Osteocyte (in vitro differentiated cells): ENCODE results near the gene ZFYVE28. TPM values are rescaled to one million over a fixed set of nuclear protein-coding genes. Genes with fewer than 3 reads are reported as not detected.
A peak's percentile ranks its signal among the peaks of the same experiment; 100 is the strongest.

Experiments used
- DNase-seq: peaks from one replicate; pipeline ENCODE4 v3.0.0; 2021; ENCODE audit warnings: mixed read lengths; ENCODE audit not compliant: unreplicated experiment; ENCODE audit errors: extremely low spot score
- H3K27ac Mint-ChIP-seq: one replicate; pipeline ENCODE4 v1.8.0; 2021; ENCODE audit warnings: mild to moderate bottlenecking, mixed read lengths; ENCODE audit not compliant: unreplicated experiment
- H3K27me3 Mint-ChIP-seq: one replicate; pipeline ENCODE4 v1.8.0; 2021; ENCODE audit warnings: mixed read lengths; ENCODE audit not compliant: unreplicated experiment
- H3K36me3 Mint-ChIP-seq: one replicate; pipeline ENCODE4 v1.8.0; 2021; ENCODE audit warnings: mixed read lengths; ENCODE audit not compliant: unreplicated experiment
- H3K4me1 Mint-ChIP-seq: one replicate; pipeline ENCODE4 v1.8.0; 2021; ENCODE audit warnings: mixed read lengths; ENCODE audit not compliant: unreplicated experiment
- H3K4me3 Mint-ChIP-seq: one replicate; pipeline ENCODE4 v1.8.0; 2021; ENCODE audit warnings: mild to moderate bottlenecking, moderate library complexity, mixed read lengths; ENCODE audit not compliant: unreplicated experiment
- H3K9me3 Mint-ChIP-seq: one replicate; pipeline ENCODE4 v1.8.0; 2021; ENCODE audit warnings: mixed read lengths; ENCODE audit not compliant: unreplicated experiment
- total RNA-seq: library from RNA; stranded (reverse); gene quantifications from 2 replicates; pipeline ENCODE4 v1.2.1, GENCODE V29; 2021
- TF ChIP-seq, protein P1 (sequence below): fragments of 200-600 bp; sonication (generic); IDR thresholded peaks from 2 replicates; pipeline ENCODE4 v1.5.0; 2021; ENCODE audit warnings: antibody characterized with exemption, mild to moderate bottlenecking, moderate library complexity

ZFYVE28 gene
- total RNA-seq, 1 donor from 2014 or later: 3.4 TPM

DNA sequence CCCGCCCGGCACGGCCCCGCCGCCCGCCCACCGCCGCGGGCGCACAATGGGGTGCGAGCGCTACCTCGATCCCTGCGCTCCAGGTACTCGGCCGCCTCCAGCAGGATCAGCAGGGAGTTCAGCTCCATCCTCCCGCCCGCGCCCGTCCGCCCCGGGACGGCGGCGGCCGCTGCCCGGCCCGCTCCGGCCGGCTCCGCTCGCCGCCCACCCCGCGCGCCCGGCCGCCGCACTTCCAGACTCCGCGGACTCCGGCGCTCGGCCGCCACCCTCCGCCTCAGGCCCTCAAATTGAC lies 156.6 kb downstream of the ZFYVE28 start, which contains the start of gene MXD4:
MXD4 (minus strand) TSS at position 257 of the 292 bp plus-strand sequence; CDS start at position 128, 129 bp downstream.
- Mint-ChIP-seq H3K27me3 (no peaks in the 10 kb centered on the region), H3K9me3 (no peaks in the 10 kb centered on the region), H3K27ac (peak within 1 kb of the TSS; percentile 59), H3K4me1 (peaks cover 13% of the 10 kb centered on the region), H3K4me3 (peak within 1 kb of the TSS; percentile 75), H3K36me3 (peaks cover 3% of the 10 kb centered on the region)
- DNase-seq: no peak
- TF ChIP-seq, protein P1, sequence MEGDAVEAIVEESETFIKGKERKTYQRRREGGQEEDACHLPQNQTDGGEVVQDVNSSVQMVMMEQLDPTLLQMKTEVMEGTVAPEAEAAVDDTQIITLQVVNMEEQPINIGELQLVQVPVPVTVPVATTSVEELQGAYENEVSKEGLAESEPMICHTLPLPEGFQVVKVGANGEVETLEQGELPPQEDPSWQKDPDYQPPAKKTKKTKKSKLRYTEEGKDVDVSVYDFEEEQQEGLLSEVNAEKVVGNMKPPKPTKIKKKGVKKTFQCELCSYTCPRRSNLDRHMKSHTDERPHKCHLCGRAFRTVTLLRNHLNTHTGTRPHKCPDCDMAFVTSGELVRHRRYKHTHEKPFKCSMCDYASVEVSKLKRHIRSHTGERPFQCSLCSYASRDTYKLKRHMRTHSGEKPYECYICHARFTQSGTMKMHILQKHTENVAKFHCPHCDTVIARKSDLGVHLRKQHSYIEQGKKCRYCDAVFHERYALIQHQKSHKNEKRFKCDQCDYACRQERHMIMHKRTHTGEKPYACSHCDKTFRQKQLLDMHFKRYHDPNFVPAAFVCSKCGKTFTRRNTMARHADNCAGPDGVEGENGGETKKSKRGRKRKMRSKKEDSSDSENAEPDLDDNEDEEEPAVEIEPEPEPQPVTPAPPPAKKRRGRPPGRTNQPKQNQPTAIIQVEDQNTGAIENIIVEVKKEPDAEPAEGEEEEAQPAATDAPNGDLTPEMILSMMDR: no peak

DNA sequence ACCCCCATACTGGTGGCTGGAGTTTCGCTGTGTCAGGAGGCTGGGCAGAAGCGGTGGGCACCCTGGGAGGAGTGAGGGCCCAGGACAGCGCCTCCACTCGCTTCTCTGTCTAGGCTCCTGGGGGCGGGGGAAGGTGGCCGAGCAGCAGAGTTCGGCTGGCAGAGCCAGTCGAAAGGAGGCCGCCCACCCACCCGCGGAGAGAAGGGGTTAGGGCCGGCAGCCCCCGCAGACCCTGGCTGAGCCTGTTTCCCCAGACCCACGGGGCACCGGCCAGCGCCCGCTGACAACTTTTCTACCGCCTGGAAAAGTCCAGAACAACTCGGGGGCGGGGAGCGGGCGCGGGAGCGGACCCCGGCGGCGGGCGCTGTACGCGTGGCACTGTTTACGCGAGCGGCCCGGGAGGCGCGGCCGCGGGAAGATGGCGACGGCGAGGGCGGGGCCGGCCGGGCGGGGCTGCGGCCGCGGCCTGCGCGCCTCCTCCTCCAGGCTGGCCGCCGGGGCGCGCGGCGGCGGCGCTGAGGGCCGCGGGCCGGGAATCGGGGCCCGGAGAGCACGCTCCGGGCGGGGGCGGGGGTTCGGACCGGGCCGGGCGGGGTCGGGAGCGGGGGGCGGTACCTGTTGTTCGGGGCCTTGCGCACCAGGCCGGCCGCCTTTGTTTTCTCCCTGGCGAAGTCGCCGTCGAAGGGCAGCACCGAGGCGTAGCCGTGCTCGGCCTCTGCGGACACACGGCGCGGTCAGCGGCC lies 157.2 kb downstream of the ZFYVE28 start:
- no peak for DNase-seq
- no peaks in the 10 kb centered on the region for H3K9me3 Mint-ChIP-seq
- peaks cover 4% of the 10 kb centered on the region for H3K36me3 Mint-ChIP-seq

DNA sequence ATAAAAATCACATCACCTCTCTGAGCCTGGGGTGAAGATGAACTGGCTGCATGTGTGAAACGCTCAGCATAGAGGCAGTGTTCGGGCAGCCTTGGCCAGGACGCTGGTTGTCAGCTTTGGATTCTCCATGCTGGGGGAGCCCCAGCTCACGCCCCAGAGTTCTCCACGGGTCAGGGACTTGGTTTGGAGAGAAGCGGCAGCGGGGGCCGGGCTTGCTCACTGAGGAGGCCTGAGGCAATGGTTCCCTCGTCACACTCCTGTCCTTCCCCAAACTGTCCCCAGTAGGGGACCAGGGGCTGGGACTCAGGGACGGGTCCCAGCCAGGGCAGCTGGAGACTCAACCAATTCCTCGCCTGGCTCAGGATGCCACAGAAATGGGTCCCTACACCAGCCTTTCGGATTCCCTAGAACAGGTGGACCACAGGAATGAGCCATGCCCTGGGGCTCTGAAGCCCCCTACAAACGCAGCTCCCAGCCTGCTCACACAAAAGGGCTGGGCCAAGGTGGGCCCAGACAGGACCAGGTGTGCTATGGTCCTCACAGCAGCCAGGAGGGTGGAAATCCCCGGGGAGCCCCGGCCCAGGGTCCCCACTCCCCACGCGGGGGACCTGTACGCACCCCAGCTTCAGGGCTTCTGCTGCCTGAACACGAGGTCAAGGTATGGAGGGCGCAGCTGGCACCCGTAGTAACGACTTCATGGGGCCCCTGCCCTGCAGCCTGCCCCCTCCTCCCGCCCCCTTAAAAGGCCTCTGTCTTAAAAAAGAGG lies 157.9 kb downstream of the ZFYVE28 start:
- H3K36me3 Mint-ChIP-seq: peaks cover 4% of the 10 kb centered on the region
- H3K27ac Mint-ChIP-seq: peak overlapping the region; percentile 7
- no peaks in the 10 kb centered on the region for H3K9me3 Mint-ChIP-seq
- peaks cover 14% of the 10 kb centered on the region for H3K4me1 Mint-ChIP-seq
- TF ChIP-seq, protein P1: no peak
- peak; percentile 84 for DNase-seq
- H3K27me3 Mint-ChIP-seq: no peaks in the 10 kb centered on the region
- H3K4me3 Mint-ChIP-seq: peak overlapping the region; percentile 75

More for the DNA sequence above, 157.2 kb downstream of the ZFYVE28 start:
- Mint-ChIP-seq H3K4me1 (peaks cover 14% of the 10 kb centered on the region), H3K27ac (peak overlapping the region; percentile 41), H3K27me3 (no peaks in the 10 kb centered on the region), H3K4me3 (peak overlapping the region; percentile 75)
- TF ChIP-seq, protein P1: no peak

DNA sequence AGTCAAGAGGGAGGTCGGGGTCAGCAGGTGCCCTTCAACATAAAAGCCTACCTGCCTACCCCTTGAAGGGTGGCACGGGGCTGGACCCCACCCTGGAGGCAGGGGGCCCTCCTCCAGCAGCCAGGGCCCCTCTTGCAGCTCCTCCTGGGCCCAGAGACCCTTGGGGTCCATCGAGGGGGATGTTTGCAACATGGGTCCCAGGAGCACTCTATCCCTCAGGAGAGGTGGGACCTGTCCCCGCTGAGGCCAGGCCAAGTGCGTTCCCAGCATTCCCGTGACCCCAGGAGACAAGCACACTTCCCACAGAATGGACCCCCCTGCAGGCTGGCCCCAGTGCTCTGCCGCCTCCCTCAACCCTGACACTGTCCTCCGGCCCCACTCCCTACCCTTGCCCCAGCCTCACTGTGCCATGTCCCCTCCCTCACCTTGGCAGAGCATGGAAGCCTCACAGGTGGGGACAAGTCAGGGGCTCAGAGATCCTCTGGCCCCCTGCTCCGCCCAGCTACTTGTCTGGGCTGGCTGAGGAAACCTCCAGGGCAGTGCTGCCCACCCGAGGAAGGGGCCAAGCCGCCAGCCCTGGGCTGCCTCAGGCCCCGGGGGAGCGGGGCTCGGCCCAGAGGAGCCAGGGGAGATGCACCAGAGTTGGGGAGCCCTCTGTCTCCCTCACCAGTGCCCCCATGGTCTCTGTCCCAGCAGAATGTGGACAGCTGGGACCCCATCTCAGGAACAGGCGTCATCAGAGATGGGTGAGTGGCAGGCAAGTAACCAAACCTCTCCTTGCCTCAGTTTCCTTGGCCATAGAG lies 158.7 kb downstream of the ZFYVE28 start:
- H3K9me3 Mint-ChIP-seq: no peaks in the 10 kb centered on the region
- TF ChIP-seq, protein P1: no peak
- peaks cover 4% of the 10 kb centered on the region for H3K36me3 Mint-ChIP-seq
- peak overlapping the region; percentile 75 for H3K4me3 Mint-ChIP-seq
- peak; percentile 82 for DNase-seq
- H3K4me1 Mint-ChIP-seq: peaks cover 14% of the 10 kb centered on the region
- H3K27ac Mint-ChIP-seq: no peak overlapping the region
- no peaks in the 10 kb centered on the region for H3K27me3 Mint-ChIP-seq
